Right lobe of liver (tissue), 4 donors: ENCODE measurements around the gene INMT.

ENCODE experiments used
- POLR2A ChIP-seq: fragments of 450-650 bp; IDR thresholded peaks from one replicate; pipeline ENCODE4 v1.6.1; 2017; ENCODE audit warnings: antibody characterized with exemption, mild to moderate bottlenecking
- TF ChIP-seq, protein P1 (sequence below), 4 donors: fragments of 200-600 bp in 3 of 4; fragments of 450-650 bp in 1 of 4; IDR thresholded peaks; one replicate each; pipeline versions ENCODE4 v1.5.1 to v1.8.0; 2016 to 2022; ENCODE audit warnings: antibody characterized with exemption in 4 of 4, mild to moderate bottlenecking in 2 of 4
- donor health status: DM: no; HTN: no; CAD: no.
- donor health status: DM: no; HTN: no; CAD: no.
- donor health status: DM: no; HTN: yes; CAD: no.

- TF ChIP-seq, protein P1, sequence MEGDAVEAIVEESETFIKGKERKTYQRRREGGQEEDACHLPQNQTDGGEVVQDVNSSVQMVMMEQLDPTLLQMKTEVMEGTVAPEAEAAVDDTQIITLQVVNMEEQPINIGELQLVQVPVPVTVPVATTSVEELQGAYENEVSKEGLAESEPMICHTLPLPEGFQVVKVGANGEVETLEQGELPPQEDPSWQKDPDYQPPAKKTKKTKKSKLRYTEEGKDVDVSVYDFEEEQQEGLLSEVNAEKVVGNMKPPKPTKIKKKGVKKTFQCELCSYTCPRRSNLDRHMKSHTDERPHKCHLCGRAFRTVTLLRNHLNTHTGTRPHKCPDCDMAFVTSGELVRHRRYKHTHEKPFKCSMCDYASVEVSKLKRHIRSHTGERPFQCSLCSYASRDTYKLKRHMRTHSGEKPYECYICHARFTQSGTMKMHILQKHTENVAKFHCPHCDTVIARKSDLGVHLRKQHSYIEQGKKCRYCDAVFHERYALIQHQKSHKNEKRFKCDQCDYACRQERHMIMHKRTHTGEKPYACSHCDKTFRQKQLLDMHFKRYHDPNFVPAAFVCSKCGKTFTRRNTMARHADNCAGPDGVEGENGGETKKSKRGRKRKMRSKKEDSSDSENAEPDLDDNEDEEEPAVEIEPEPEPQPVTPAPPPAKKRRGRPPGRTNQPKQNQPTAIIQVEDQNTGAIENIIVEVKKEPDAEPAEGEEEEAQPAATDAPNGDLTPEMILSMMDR (IDR thresholded peaks at IDR 0.05): no peak
- no peak for TF ChIP-seq POLR2A
Measured at GRCh38 chr7:30765408-30765807, 13.5 kb downstream of the INMT start.
